Measurements from ENCODE around the gene DARS1.

DNA sequence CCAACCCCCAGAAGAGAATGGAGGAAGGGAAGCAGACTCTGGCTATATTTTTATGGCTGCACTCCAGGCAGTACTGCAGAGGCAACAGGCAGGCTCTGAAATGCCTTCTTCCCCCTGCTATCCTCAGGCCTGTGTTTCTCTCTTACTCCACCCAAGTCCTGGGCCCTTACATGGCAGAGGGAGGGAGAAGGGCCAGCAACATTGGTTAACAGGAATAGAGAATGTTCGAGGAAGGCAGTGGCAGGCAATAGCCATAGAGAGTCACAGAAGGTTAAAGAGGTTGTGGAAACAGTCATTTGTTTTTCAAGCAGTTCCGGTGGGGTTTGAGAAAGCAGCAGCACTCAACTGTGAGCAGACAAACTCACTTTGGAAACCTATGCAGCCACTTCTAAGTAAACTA, 15.1 kb upstream of the DARS1 start:
- TF ChIP-seq POLR2A (IDR thresholded peaks at IDR 0.05), result no peak
- TF ChIP-seq, protein P1, sequence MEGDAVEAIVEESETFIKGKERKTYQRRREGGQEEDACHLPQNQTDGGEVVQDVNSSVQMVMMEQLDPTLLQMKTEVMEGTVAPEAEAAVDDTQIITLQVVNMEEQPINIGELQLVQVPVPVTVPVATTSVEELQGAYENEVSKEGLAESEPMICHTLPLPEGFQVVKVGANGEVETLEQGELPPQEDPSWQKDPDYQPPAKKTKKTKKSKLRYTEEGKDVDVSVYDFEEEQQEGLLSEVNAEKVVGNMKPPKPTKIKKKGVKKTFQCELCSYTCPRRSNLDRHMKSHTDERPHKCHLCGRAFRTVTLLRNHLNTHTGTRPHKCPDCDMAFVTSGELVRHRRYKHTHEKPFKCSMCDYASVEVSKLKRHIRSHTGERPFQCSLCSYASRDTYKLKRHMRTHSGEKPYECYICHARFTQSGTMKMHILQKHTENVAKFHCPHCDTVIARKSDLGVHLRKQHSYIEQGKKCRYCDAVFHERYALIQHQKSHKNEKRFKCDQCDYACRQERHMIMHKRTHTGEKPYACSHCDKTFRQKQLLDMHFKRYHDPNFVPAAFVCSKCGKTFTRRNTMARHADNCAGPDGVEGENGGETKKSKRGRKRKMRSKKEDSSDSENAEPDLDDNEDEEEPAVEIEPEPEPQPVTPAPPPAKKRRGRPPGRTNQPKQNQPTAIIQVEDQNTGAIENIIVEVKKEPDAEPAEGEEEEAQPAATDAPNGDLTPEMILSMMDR (IDR thresholded peaks at IDR 0.05), result no peak

All from breast epithelium (tissue), 3 donors.